LNCAP (cell line): ENCODE results near the gene RNF224.

Experiments used
- CTCF ChIP-seq: fragments of 450-650 bp; IDR thresholded peaks from 2 replicates; pipeline ENCODE4 v1.5.1; 2017; ENCODE audit warnings: mild to moderate bottlenecking

RNF224 gene

GRCh38 chr9:137244486-137245449 lies 17.5 kb downstream of the RNF224 start:
- no peak for TF ChIP-seq CTCF

- no peak for TF ChIP-seq CTCF
Observed at GRCh38 chr9:137245450-137246421, 18.4 kb downstream of the RNF224 start.

GRCh38 chr9:137247135-137247915 lies 20.0 kb downstream of the RNF224 start:
- TF ChIP-seq CTCF = no peak

GRCh38 chr9:137247916-137248175 lies 20.5 kb downstream of the RNF224 start:
- no peak for TF ChIP-seq CTCF

GRCh38 chr9:137250329-137251193 lies 23.3 kb downstream of the RNF224 start:
- no peak for TF ChIP-seq CTCF

- no peak for TF ChIP-seq CTCF
Observed at GRCh38 chr9:137251194-137251461, 23.8 kb downstream of the RNF224 start, which contains the start of gene STPG3. TSS of gene STPG3 (plus strand) at chr9:137251286. CDS start at chr9:137251287, 1 bp downstream.
